Aorta (tissue), 5 donors: ENCODE data around the gene MSRB1. TPM values are rescaled to one million over a fixed set of nuclear protein-coding genes. Genes with fewer than 3 reads are reported as not detected.

ENCODE experiments used
- ATAC-seq: fragments of 200-7000 bp; cut with Tn5 transposase; one replicate; pipeline ENCODE4 v1.9.1; 2022; ENCODE audit warnings: moderate library complexity; ENCODE audit not compliant: low FRiP score
- DNase-seq, 2 donors: peaks; one replicate each; pipeline ENCODE4 v3.0.0-alpha.2; 2020
- H3K27ac ChIP-seq, 2 donors: one replicate each; pipeline ENCODE4 v1.5.1; 2013; ENCODE audit warnings: low read length in 2 of 2, mild to moderate bottlenecking in 2 of 2, moderate library complexity in 2 of 2, control low read depth in 1 of 2, inconsistent platforms in 1 of 2, low read depth in 1 of 2
- H3K27me3 ChIP-seq, 2 donors: one replicate each; pipeline ENCODE4 v1.6.1; 2013; ENCODE audit warnings: control low read depth in 1 of 2, low read length in 1 of 2, mild to moderate bottlenecking in 1 of 2, moderate library complexity in 1 of 2; ENCODE audit not compliant: insufficient read depth in 2 of 2, control insufficient read depth in 1 of 2
- H3K36me3 ChIP-seq, 2 donors: one replicate each; pipeline ENCODE4 v1.6.1; 2013; ENCODE audit warnings: control low read depth in 1 of 2, low read length in 1 of 2, mild to moderate bottlenecking in 1 of 2; ENCODE audit not compliant: insufficient read depth in 2 of 2, control insufficient read depth in 1 of 2
- H3K4me1 ChIP-seq, 2 donors: one replicate each; pipeline ENCODE4 v1.6.1; 2013; ENCODE audit warnings: low read length in 2 of 2, control low read depth in 1 of 2, mild to moderate bottlenecking in 1 of 2, moderate library complexity in 1 of 2; ENCODE audit not compliant: insufficient read depth in 2 of 2, control insufficient read depth in 1 of 2
- H3K4me3 ChIP-seq, 2 donors: one replicate each; pipeline ENCODE4 v1.5.1; 2013; ENCODE audit warnings: low read length in 2 of 2, control low read depth in 1 of 2, mild to moderate bottlenecking in 1 of 2
- H3K9me3 ChIP-seq: one replicate; pipeline ENCODE4 v1.6.1; 2013; ENCODE audit warnings: mild to moderate bottlenecking, low read length; ENCODE audit not compliant: control insufficient read depth
- WGBS, 2 donors: extraction: QIAGEN DNeasy Blood & Tissue Kit; methylation state at CpG; one replicate each; pipeline ENCODE4 v1.1.7; 2013; 5-methylcytosine and 5-hydroxymethylcytosine counted together
- intact Hi-C, 2 donors: fragments of 100-400 bp; cut with DNase I; formaldehyde crosslinking; loops; one replicate each; pipeline versions ENCODE4 v1.14.2 to v1.15.0; 2022
- long read RNA-seq, 2 donors: library from polyadenylated mRNA; unstranded; transcript quantifications; one replicate each; pipeline ENCODE4 v2.0.0, GENCODE V29; 2020 to 2021
- polyA plus RNA-seq, 2 donors: library from polyadenylated mRNA; stranded (reverse); fragments of 200-250 nt; gene quantifications; one replicate each; pipeline ENCODE4 v1.2.3, GENCODE V29; 2013
- total RNA-seq, 2 donors: library from RNA; stranded (reverse); fragmentation: NEBNext Ultra II Directional; extraction: Animal tissue kit (Norgen Biotek cat#: 25700); gene quantifications; one replicate each; pipeline ENCODE4 v1.2.1, GENCODE V29; 2021
- donor health status: healthy with polysubstance abuse.
- donor health status: Bipolar disorder and iron deficiency.
- donor health status: DM: no; HTN: no; CAD: no.
- donor health status: DM: no; HTN: no; CAD: no.
- donor health status: DM: yes; HTN: yes; CAD: no.

Gene MSRB1, protein sequence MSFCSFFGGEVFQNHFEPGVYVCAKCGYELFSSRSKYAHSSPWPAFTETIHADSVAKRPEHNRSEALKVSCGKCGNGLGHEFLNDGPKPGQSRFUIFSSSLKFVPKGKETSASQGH
- total RNA-seq, result 10 to 100 TPM; 19.5 to 34.6 TPM
- 10 to 100 TPM; 52.7 to 56.6 TPM for polyA plus RNA-seq
- long read RNA-seq, donor 1, transcript MSRB1-201 (4 exons, 1,423 nt), result major isoform, 240 of 258 reads
- long read RNA-seq, donor 1, partial matches to known transcripts, result 7 of 258 reads
- long read RNA-seq, donor 1, other reads (novel, unspliced or antisense), result 4 of 258 reads
- long read RNA-seq, donor 2, transcript MSRB1-201 (4 exons, 1,423 nt), result major isoform, 18 of 21 reads
- long read RNA-seq, donor 2, partial matches to known transcripts, result 1 of 21 reads
- long read RNA-seq, donor 2, other reads (novel, unspliced or antisense), result 2 of 21 reads

GRCh38 chr16:1942810-1943726, at the start of gene MSRB1:
TSS of gene MSRB1 (minus strand) at chr16:1943199. CDS start at chr16:1943156, 43 bp downstream.
- intact Hi-C loops, result no loop called here
- peak; percentile 97 for ATAC-seq
- Histone ChIP-seq H3K27ac (peak within 1 kb of the TSS in 1 of 2 donors; percentile 6), H3K4me1 (no peaks in the 10 kb centered on the region), H3K36me3 (peaks cover 0 to 4% of the 10 kb centered on the region in 2 donors), H3K9me3 (no peaks in the 10 kb centered on the region), H3K4me3 (peak within 1 kb of the TSS; percentile 28 to 64), H3K27me3 (no peaks in the 10 kb centered on the region)
- 0 to 2% methylated on average over 73 to 77 of the region's 77 CpGs for WGBS, 2 donors
- DNase-seq, result peak; percentile 100

- no peak overlapping the region for H3K4me3 ChIP-seq
- H3K36me3 ChIP-seq, result no peaks in the 10 kb centered on the region
- intact Hi-C loops, result no loop called here
- no peaks in the 10 kb centered on the region for H3K9me3 ChIP-seq
- 3% methylated on average over 49 to 96 of the region's 96 CpGs for WGBS, 2 donors
- DNase-seq (peak; percentile 98), ATAC-seq (peak; percentile 91)
- no peaks in the 10 kb centered on the region for H3K4me1 ChIP-seq
- H3K27ac ChIP-seq, result no peak overlapping the region
- H3K27me3 ChIP-seq, result no peaks in the 10 kb centered on the region
These were observed 49.1 kb upstream of the MSRB1 start for GRCh38 chr16:1991948-1992703.

- Histone ChIP-seq H3K27ac (no peak overlapping the region), H3K4me3 (no peak overlapping the region), H3K9me3 (no peaks in the 10 kb centered on the region), H3K27me3 (no peaks in the 10 kb centered on the region), H3K36me3 (no peaks in the 10 kb centered on the region), H3K4me1 (no peaks in the 10 kb centered on the region)
- 12 to 16% methylated on average over 21 to 22 of the region's 22 CpGs for WGBS, 2 donors
- ATAC-seq, result no peak
- no peak for DNase-seq
- intact Hi-C loops, result no loop called here
These were observed 48.6 kb upstream of the MSRB1 start for GRCh38 chr16:1991588-1991947.

GRCh38 chr16:1991135-1991551, 48.1 kb upstream of the MSRB1 start:
- no peak for DNase-seq
- Histone ChIP-seq H3K9me3 (no peaks in the 10 kb centered on the region), H3K27me3 (no peaks in the 10 kb centered on the region), H3K27ac (no peak overlapping the region), H3K4me1 (no peaks in the 10 kb centered on the region), H3K4me3 (no peak overlapping the region), H3K36me3 (no peaks in the 10 kb centered on the region)
- no peak for ATAC-seq
- intact Hi-C loops, result no loop called here
- WGBS, 2 donors, result 6 to 11% methylated on average over 17 to 18 of the region's 18 CpGs

DNA sequence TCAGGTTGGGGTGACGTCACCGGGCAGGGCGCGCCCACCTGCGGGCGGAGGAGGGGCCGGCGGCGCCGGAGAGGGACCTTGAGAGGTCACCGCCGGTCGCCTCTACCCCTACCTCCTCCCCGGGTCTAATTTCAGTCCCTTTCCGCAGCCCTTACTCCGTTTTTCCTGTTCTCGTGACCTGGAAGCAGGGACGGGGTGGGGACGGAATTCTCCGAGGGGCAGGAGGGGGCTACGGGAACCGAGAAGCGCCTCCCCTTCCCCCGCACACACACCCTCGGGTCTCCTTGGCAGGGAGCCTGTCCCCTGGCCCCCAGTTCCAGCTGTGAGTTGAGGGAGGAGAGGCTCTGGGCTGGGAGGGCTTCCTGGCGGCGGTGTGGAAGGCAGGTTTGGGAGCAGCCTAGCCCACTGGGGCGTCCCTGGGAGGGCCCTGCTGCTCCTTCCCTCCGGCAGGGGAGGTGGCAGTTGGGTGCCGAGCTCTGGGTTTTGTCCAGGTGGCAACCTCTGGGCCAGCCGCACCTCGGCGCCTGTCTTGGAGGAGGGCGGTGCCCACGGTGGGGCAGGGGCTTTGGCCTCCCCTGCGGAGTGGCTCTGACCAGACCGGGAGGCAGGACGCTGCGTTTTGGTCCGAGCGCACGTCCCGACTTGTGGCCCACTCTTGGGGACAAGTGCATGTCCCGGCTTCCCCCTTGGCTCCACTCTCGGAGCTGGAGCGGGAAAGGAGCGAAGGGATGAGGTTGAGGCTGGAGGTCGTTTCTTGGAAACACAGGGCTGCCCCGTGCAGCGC, 47.5 kb upstream of the MSRB1 start:
- ATAC-seq, result no peak
- H3K36me3 ChIP-seq, result no peaks in the 10 kb centered on the region
- DNase-seq, result no peak
- H3K27me3 ChIP-seq, result no peaks in the 10 kb centered on the region
- intact Hi-C loops, result no loop called here
- H3K4me1 ChIP-seq, result no peaks in the 10 kb centered on the region
- H3K9me3 ChIP-seq, result no peaks in the 10 kb centered on the region
- WGBS, 2 donors, result 2 to 3% methylated on average over 44 to 50 of the region's 50 CpGs
- no peak overlapping the region for H3K27ac ChIP-seq
- H3K4me3 ChIP-seq, result no peak overlapping the region

- ATAC-seq (no peak), DNase-seq (no peak)
- Histone ChIP-seq H3K4me3 (no peak overlapping the region), H3K27me3 (no peaks in the 10 kb centered on the region), H3K9me3 (no peaks in the 10 kb centered on the region), H3K4me1 (no peaks in the 10 kb centered on the region), H3K27ac (no peak overlapping the region), H3K36me3 (no peaks in the 10 kb centered on the region)
- intact Hi-C loops, result no loop called here
- 0 to 1% methylated on average over 1 to 25 of the region's 25 CpGs for WGBS, 2 donors
These were observed 47.0 kb upstream of the MSRB1 start for GRCh38 chr16:1990101-1990350.

- intact Hi-C loops, result no loop called here
- WGBS, 2 donors, result 6 to 9% methylated on average over 41 to 67 of the region's 67 CpGs
- ATAC-seq, result no peak
These were observed 46.5 kb upstream of the MSRB1 start, which contains the start of gene SYNGR3 for GRCh38 chr16:1989209-1990100. TSS of gene SYNGR3 (plus strand) at chr16:1989970. CDS start at chr16:1990103, 133 bp downstream.

More at GRCh38 chr16:1989209-1990100, 46.5 kb upstream of the MSRB1 start, which contains the start of gene SYNGR3:
- Histone ChIP-seq H3K4me1 (no peaks in the 10 kb centered on the region), H3K4me3 (no peak within 1 kb of the TSS), H3K27me3 (no peaks in the 10 kb centered on the region), H3K9me3 (no peaks in the 10 kb centered on the region), H3K27ac (no peak within 1 kb of the TSS), H3K36me3 (no peaks in the 10 kb centered on the region)
- no peak for DNase-seq
